Astrocyte (in vitro differentiated cells and primary cell): ENCODE results near the gene MRPL22. TPM values are rescaled to one million over a fixed set of nuclear protein-coding genes. Genes with fewer than 3 reads are reported as not detected.

Source experiments
- DNase-seq: peaks from one replicate; pipeline ENCODE4 v3.0.0-alpha.2; 2010; ENCODE audit warnings: low read depth
- FAIRE-seq: peaks from 2 replicates; lab custom pipeline; 2011; peaks lifted over from hg19 to GRCh38; lab: Jason Lieb, UNC
- H2AFZ ChIP-seq: 2 replicates; pipeline ENCODE4 v1.6.0; 2012; ENCODE audit warnings: low read depth, low read length, inconsistent platforms
- H3K27ac ChIP-seq: 2 replicates; pipeline ENCODE4 v1.5.1; 2011; ENCODE audit warnings: low read depth, low read length, inconsistent platforms
- H3K27me3 ChIP-seq: 2 replicates; pipeline ENCODE4 v1.6.0; 2011; ENCODE audit warnings: low read length, inconsistent platforms; ENCODE audit not compliant: insufficient read depth
- H3K36me3 ChIP-seq: 2 replicates; pipeline ENCODE4 v1.5.1; 2011; ENCODE audit warnings: low read length, inconsistent platforms; ENCODE audit not compliant: insufficient read depth
- H3K4me1 ChIP-seq: 2 replicates; pipeline ENCODE4 v1.5.1; 2011; ENCODE audit warnings: low read length, inconsistent platforms; ENCODE audit not compliant: insufficient read depth
- H3K4me2 ChIP-seq: 2 replicates; pipeline ENCODE4 v1.6.0; 2012; ENCODE audit warnings: low read length, inconsistent platforms
- H3K4me3 ChIP-seq: 2 replicates; pipeline ENCODE4 v1.5.1; 2011; ENCODE audit warnings: low read depth, mild to moderate bottlenecking, low read length, inconsistent platforms; ENCODE audit not compliant: insufficient read depth
- H3K79me2 ChIP-seq: 2 replicates; pipeline ENCODE4 v1.6.0; 2012; ENCODE audit warnings: mild to moderate bottlenecking, low read length, inconsistent platforms; ENCODE audit not compliant: insufficient read depth
- H3K9ac ChIP-seq: 2 replicates; pipeline ENCODE4 v1.6.0; 2012; ENCODE audit warnings: mild to moderate bottlenecking, low read length, inconsistent platforms
- H3K9me3 ChIP-seq: 2 replicates; pipeline ENCODE4 v1.5.1; 2012; ENCODE audit warnings: low read depth, mild to moderate bottlenecking, low read length, inconsistent platforms; ENCODE audit not compliant: insufficient read depth
- H4K20me1 ChIP-seq: 2 replicates; pipeline ENCODE4 v1.6.0; 2012; ENCODE audit warnings: low read length, inconsistent platforms; ENCODE audit not compliant: insufficient read depth
- H3K27ac Mint-ChIP-seq: one replicate; pipeline ENCODE4 v1.8.0; 2021; ENCODE audit warnings: mild to moderate bottlenecking, mixed read lengths; ENCODE audit not compliant: unreplicated experiment
- H3K27me3 Mint-ChIP-seq: one replicate; pipeline ENCODE4 v1.8.0; 2021; ENCODE audit warnings: low read depth, mixed read lengths; ENCODE audit not compliant: unreplicated experiment
- H3K36me3 Mint-ChIP-seq: one replicate; pipeline ENCODE4 v1.8.0; 2021; ENCODE audit warnings: low read depth, mixed read lengths; ENCODE audit not compliant: unreplicated experiment
- H3K4me1 Mint-ChIP-seq: one replicate; pipeline ENCODE4 v1.8.0; 2021; ENCODE audit warnings: low read depth, mixed read lengths; ENCODE audit not compliant: unreplicated experiment
- H3K4me3 Mint-ChIP-seq: one replicate; pipeline ENCODE4 v1.8.0; 2021; ENCODE audit warnings: mild to moderate bottlenecking, moderate library complexity, mixed read lengths; ENCODE audit not compliant: unreplicated experiment
- H3K9me3 Mint-ChIP-seq: one replicate; pipeline ENCODE4 v1.8.0; 2021; ENCODE audit warnings: mild to moderate bottlenecking, mixed read lengths; ENCODE audit not compliant: unreplicated experiment
- CTCF ChIP-seq: IDR thresholded peaks from 2 replicates; pipeline ENCODE4 v1.5.1; 2011; ENCODE audit warnings: low read depth, mild to moderate bottlenecking, inconsistent platforms, low read length, moderate library complexity; ENCODE audit not compliant: insufficient read depth
- EZH2 ChIP-seq: IDR thresholded peaks from 2 replicates; pipeline ENCODE4 v1.6.1; 2012; ENCODE audit warnings: mild to moderate bottlenecking, low read length, inconsistent platforms; ENCODE audit not compliant: insufficient read depth
- total RNA-seq: library from RNA; stranded (reverse); gene quantifications from 2 replicates; pipeline ENCODE4 v1.2.1, GENCODE V29; 2021

The MRPL22 gene
- total RNA-seq, 1 donor from 2014 or later = 49.1 TPM

- Mint-ChIP-seq H3K27ac (no peak overlapping the region), H3K36me3 (no peaks in the 10 kb centered on the region), H3K4me1 (peaks cover 7% of the 10 kb centered on the region), H3K4me3 (no peak overlapping the region), H3K9me3 (no peaks in the 10 kb centered on the region), H3K27me3 (no peaks in the 10 kb centered on the region)
- no peak overlapping the region for H3K9ac ChIP-seq
- H3K9me3 ChIP-seq = no peaks in the 10 kb centered on the region
- TF ChIP-seq EZH2 (no peak), CTCF (peak; percentile 61)
- peaks cover 7% of the 10 kb centered on the region for H3K4me1 ChIP-seq
- no peak overlapping the region for H3K4me2 ChIP-seq
- FAIRE-seq (no peak), DNase-seq (no peak)
- H3K36me3 ChIP-seq = peaks cover 3% of the 10 kb centered on the region
- H3K4me3 ChIP-seq = no peak overlapping the region
- H4K20me1 ChIP-seq = peaks cover 52% of the 10 kb centered on the region
- H3K27ac ChIP-seq = no peak overlapping the region
- peaks cover 90% of the 10 kb centered on the region for H3K79me2 ChIP-seq
- H3K27me3 ChIP-seq = no peaks in the 10 kb centered on the region
- no peak overlapping the region for H2AFZ ChIP-seq
Measured at GRCh38 chr5:154945695-154946301, 4.9 kb downstream of the MRPL22 start.

GRCh38 chr5:154947778-154948177, 6.9 kb downstream of the MRPL22 start:
- H3K79me2 ChIP-seq = peaks cover 76% of the 10 kb centered on the region

More at GRCh38 chr5:154947778-154948177, 6.9 kb downstream of the MRPL22 start:
- Mint-ChIP-seq H3K4me1 (peaks cover 3% of the 10 kb centered on the region), H3K4me3 (no peak overlapping the region), H3K36me3 (no peaks in the 10 kb centered on the region), H3K27me3 (no peaks in the 10 kb centered on the region), H3K27ac (no peak overlapping the region), H3K9me3 (no peaks in the 10 kb centered on the region)
- Histone ChIP-seq H3K27me3 (no peaks in the 10 kb centered on the region), H3K36me3 (peaks cover 3% of the 10 kb centered on the region), H3K27ac (no peak overlapping the region), H2AFZ (no peak overlapping the region), H3K9me3 (no peaks in the 10 kb centered on the region), H3K9ac (no peak overlapping the region), H3K4me1 (no peaks in the 10 kb centered on the region), H3K4me3 (no peak overlapping the region), H4K20me1 (peaks cover 51% of the 10 kb centered on the region), H3K4me2 (no peak overlapping the region)
- FAIRE-seq (peak; percentile 9), DNase-seq (no peak)
- no peak for TF ChIP-seq CTCF
- TF ChIP-seq EZH2 = no peak
